Neural cell (in vitro differentiated cells): ENCODE measurements around the gene APOH. TPM values are rescaled to one million over a fixed set of nuclear protein-coding genes. Genes with fewer than 3 reads are reported as not detected.

Source experiments
- H2AFZ ChIP-seq: fragments of 200-600, 300-800 bp; sonication (generic), shearing (Covaris generic); 2 replicates; pipeline ENCODE4 v1.6.0; 2014; ENCODE audit warnings: low read depth, mild to moderate bottlenecking, antibody characterized with exemption, low read length, moderate library complexity
- H3F3A ChIP-seq: fragments of 200-600 bp; shearing (Covaris generic); 2 replicates; pipeline ENCODE4 v1.6.1; 2016; ENCODE audit warnings: mild to moderate bottlenecking, moderate library complexity, mixed read lengths, antibody characterized with exemption, low read length; ENCODE audit not compliant: insufficient read depth, poor library complexity, severe bottlenecking
- H3K27ac ChIP-seq: fragments of 200-600, 300-800 bp; sonication (generic), shearing (Covaris generic); 2 replicates; pipeline ENCODE4 v1.5.1; 2014; ENCODE audit warnings: mild to moderate bottlenecking, low read length, moderate library complexity
- H3K27me3 ChIP-seq: fragments of 300-800, 200-600 bp; sonication (generic), shearing (Covaris generic); 2 replicates; pipeline ENCODE4 v1.6.0; 2014; ENCODE audit warnings: mild to moderate bottlenecking, low read depth, low read length, moderate library complexity; ENCODE audit not compliant: insufficient read depth
- H3K36me3 ChIP-seq: fragments of 300-800, 200-600 bp; sonication (generic), shearing (Covaris generic); 2 replicates; pipeline ENCODE4 v1.5.1; 2014; ENCODE audit warnings: mild to moderate bottlenecking, antibody characterized with exemption, low read length, moderate library complexity; ENCODE audit not compliant: insufficient read depth
- H3K4me2 ChIP-seq: fragments of 300-800, 200-600 bp; sonication (generic), shearing (Covaris generic); 2 replicates; pipeline ENCODE4 v1.6.0; 2014; ENCODE audit warnings: mild to moderate bottlenecking, low read length
- H3K4me3 ChIP-seq: fragments of 300-800, 200-600 bp; sonication (generic), shearing (Covaris generic); 2 replicates; pipeline ENCODE4 v1.5.1; 2014; ENCODE audit warnings: mild to moderate bottlenecking, low read length, moderate library complexity
- H3K79me2 ChIP-seq: fragments of 200-600 bp; shearing (Covaris generic); replicated peaks from 2 replicates; pipeline ENCODE4 v1.6.0; 2014; ENCODE audit warnings: mild to moderate bottlenecking, low read length, moderate library complexity; ENCODE audit not compliant: insufficient read depth
- H3K9ac ChIP-seq: fragments of 300-800, 200-600 bp; sonication (generic), shearing (Covaris generic); 2 replicates; pipeline ENCODE4 v1.6.1; 2016; ENCODE audit warnings: mild to moderate bottlenecking, low read length, mixed read lengths
- H3K9me2 ChIP-seq: fragments of 200-600 bp; shearing (Covaris generic); 2 replicates; pipeline ENCODE4 v1.6.1; 2016; ENCODE audit warnings: mild to moderate bottlenecking, low read length, mixed read lengths; ENCODE audit not compliant: insufficient read depth
- H3K9me3 ChIP-seq: fragments of 200-600, 300-800 bp; sonication (generic), shearing (Covaris generic); 2 replicates; pipeline ENCODE4 v1.6.1; 2016; ENCODE audit warnings: mild to moderate bottlenecking, mixed run types, low read length, moderate library complexity, mixed read lengths
- H4K20me1 ChIP-seq: fragments of 200-600 bp; shearing (Covaris generic); 2 replicates; pipeline ENCODE4 v1.6.1; 2016; ENCODE audit warnings: mild to moderate bottlenecking, mixed run types; ENCODE audit not compliant: insufficient read depth
- CTCF ChIP-seq: fragments of 450-650 bp; IDR thresholded peaks from 2 replicates; pipeline ENCODE4 v1.5.1; 2014; ENCODE audit warnings: antibody characterized with exemption, mild to moderate bottlenecking, moderate library complexity; ENCODE audit not compliant: poor library complexity, severe bottlenecking
- EP300 ChIP-seq: fragments of 450-650 bp; conservative IDR thresholded peaks from 2 replicates; pipeline ENCODE4 v1.6.1; 2014; ENCODE audit warnings: antibody characterized with exemption, mild to moderate bottlenecking, moderate library complexity; ENCODE audit not compliant: poor library complexity, severe bottlenecking
- EZH2 ChIP-seq: fragments of 200-600, 300-800 bp; shearing (Covaris generic), sonication (generic); IDR thresholded peaks from 2 replicates; pipeline ENCODE4 v1.6.1; 2014; ENCODE audit warnings: antibody characterized with exemption, low read length, borderline replicate concordance, mild to moderate bottlenecking; ENCODE audit not compliant: insufficient read depth, poor library complexity, severe bottlenecking
- MXI1 ChIP-seq: fragments of 450-650 bp; conservative IDR thresholded peaks from 2 replicates; pipeline ENCODE4 v1.6.1; 2014; ENCODE audit warnings: antibody characterized with exemption, mild to moderate bottlenecking; ENCODE audit not compliant: poor library complexity, severe bottlenecking
- POLR2AphosphoS5 ChIP-seq: IDR thresholded peaks from 2 replicates; pipeline ENCODE4 v1.6.1; 2012
- RAD21 ChIP-seq: fragments of 450-650 bp; conservative IDR thresholded peaks from 2 replicates; pipeline ENCODE4 v1.6.1; 2014; ENCODE audit warnings: antibody characterized with exemption, mild to moderate bottlenecking, moderate library complexity
- REST ChIP-seq: IDR thresholded peaks from 2 replicates; pipeline ENCODE4 v1.6.1; 2012; ENCODE audit warnings: borderline replicate concordance
- SMC3 ChIP-seq: fragments of 450-650 bp; conservative IDR thresholded peaks from 2 replicates; pipeline ENCODE4 v1.6.1; 2014; ENCODE audit warnings: antibody characterized with exemption, mild to moderate bottlenecking, moderate library complexity; ENCODE audit not compliant: poor library complexity
- TAF1 ChIP-seq: IDR thresholded peaks from 2 replicates; pipeline ENCODE4 v1.6.1; 2012; ENCODE audit warnings: low read depth
- polyA plus RNA-seq: library from polyadenylated mRNA; depleted of rRNA; stranded (reverse); fragments of >200 nt; gene quantifications from 2 replicates; pipeline ENCODE4 v1.2.3, GENCODE V29; 2014

APOH gene
- polyA plus RNA-seq, 1 donor from 2014 or later, result not detected

GRCh38 chr17:66240630-66241029, 11.4 kb upstream of the APOH start:
- H4K20me1 ChIP-seq, result no peaks in the 10 kb centered on the region
- no peaks in the 10 kb centered on the region for H3F3A ChIP-seq
- H3K9ac ChIP-seq, result no peak overlapping the region
- H2AFZ ChIP-seq, result no peak overlapping the region
- H3K4me2 ChIP-seq, result no peak overlapping the region
- TF ChIP-seq CTCF (no peak), TAF1 (no peak), POLR2AphosphoS5 (no peak), EZH2 (no peak), MXI1 (no peak), SMC3 (no peak), REST (no peak), EP300 (no peak), RAD21 (no peak)
- H3K79me2 ChIP-seq, result no peaks in the 10 kb centered on the region
- no peaks in the 10 kb centered on the region for H3K9me2 ChIP-seq
- no peaks in the 10 kb centered on the region for H3K9me3 ChIP-seq
- H3K27me3 ChIP-seq, result no peaks in the 10 kb centered on the region
- no peaks in the 10 kb centered on the region for H3K36me3 ChIP-seq
- H3K27ac ChIP-seq, result no peak overlapping the region
- H3K4me3 ChIP-seq, result no peak overlapping the region

- Histone ChIP-seq H4K20me1 (no peaks in the 10 kb centered on the region), H3K4me3 (no peak overlapping the region), H3K4me2 (no peak overlapping the region), H3K79me2 (no peaks in the 10 kb centered on the region), H3K9me3 (no peaks in the 10 kb centered on the region), H3K9me2 (no peaks in the 10 kb centered on the region), H3K27ac (no peak overlapping the region), H3K27me3 (no peaks in the 10 kb centered on the region), H2AFZ (no peak overlapping the region), H3K36me3 (no peaks in the 10 kb centered on the region), H3K9ac (no peak overlapping the region), H3F3A (no peaks in the 10 kb centered on the region)
- no peak for TF ChIP-seq EP300
- no peak for TF ChIP-seq SMC3
- no peak for TF ChIP-seq EZH2
- no peak for TF ChIP-seq MXI1
- no peak for TF ChIP-seq CTCF
- no peak for TF ChIP-seq REST
- no peak for TF ChIP-seq TAF1
- no peak for TF ChIP-seq POLR2AphosphoS5
- no peak for TF ChIP-seq RAD21
Observed at GRCh38 chr17:66240013-66240412, 10.8 kb upstream of the APOH start.
